Glutamatergic neuron (in vitro differentiated cells): ENCODE data around the gene CPNE1. TPM values are rescaled to one million over a fixed set of nuclear protein-coding genes. Genes with fewer than 3 reads are reported as not detected.

Source experiments
- DNase-seq: peaks from one replicate; pipeline ENCODE4 v3.0.0; 2022
- H3K27ac Mint-ChIP-seq: one replicate; pipeline ENCODE4 v1.8.0; 2020; ENCODE audit warnings: mild to moderate bottlenecking, mixed read lengths, inconsistent platforms; ENCODE audit not compliant: unreplicated experiment
- H3K27me3 Mint-ChIP-seq: one replicate; pipeline ENCODE4 v1.8.0; 2020; ENCODE audit warnings: mild to moderate bottlenecking, moderate library complexity, mixed read lengths, inconsistent platforms; ENCODE audit not compliant: unreplicated experiment
- H3K36me3 Mint-ChIP-seq: one replicate; pipeline ENCODE4 v1.8.0; 2020; ENCODE audit warnings: mild to moderate bottlenecking, mixed read lengths, inconsistent platforms; ENCODE audit not compliant: unreplicated experiment
- H3K4me1 Mint-ChIP-seq: one replicate; pipeline ENCODE4 v1.8.0; 2020; ENCODE audit warnings: mild to moderate bottlenecking, low read depth, mixed read lengths, inconsistent platforms; ENCODE audit not compliant: unreplicated experiment
- H3K4me3 Mint-ChIP-seq: one replicate; pipeline ENCODE4 v1.8.0; 2020; ENCODE audit warnings: mild to moderate bottlenecking, mixed read lengths, inconsistent platforms; ENCODE audit not compliant: unreplicated experiment
- H3K9me3 Mint-ChIP-seq: one replicate; pipeline ENCODE4 v1.8.0; 2020; ENCODE audit warnings: mild to moderate bottlenecking, moderate library complexity, mixed read lengths, inconsistent platforms; ENCODE audit not compliant: unreplicated experiment
- total RNA-seq: library from RNA; stranded (reverse); fragmentation: NEBNext Ultra II Directional; extraction: Animal tissue kit (Norgen Biotek cat#: 25700); gene quantifications from one replicate; pipeline ENCODE4 v1.2.1, GENCODE V29; 2021; ENCODE audit not compliant: unreplicated experiment
- TF ChIP-seq, protein P1 (sequence below): fragments of 200-600 bp; sonication (generic); IDR thresholded peaks from one replicate; pipeline ENCODE4 v1.5.0; 2021; ENCODE audit not compliant: partially characterized antibody, unreplicated experiment

The CPNE1 gene
- total RNA-seq, 1 donor from 2014 or later = 327 TPM

DNA sequence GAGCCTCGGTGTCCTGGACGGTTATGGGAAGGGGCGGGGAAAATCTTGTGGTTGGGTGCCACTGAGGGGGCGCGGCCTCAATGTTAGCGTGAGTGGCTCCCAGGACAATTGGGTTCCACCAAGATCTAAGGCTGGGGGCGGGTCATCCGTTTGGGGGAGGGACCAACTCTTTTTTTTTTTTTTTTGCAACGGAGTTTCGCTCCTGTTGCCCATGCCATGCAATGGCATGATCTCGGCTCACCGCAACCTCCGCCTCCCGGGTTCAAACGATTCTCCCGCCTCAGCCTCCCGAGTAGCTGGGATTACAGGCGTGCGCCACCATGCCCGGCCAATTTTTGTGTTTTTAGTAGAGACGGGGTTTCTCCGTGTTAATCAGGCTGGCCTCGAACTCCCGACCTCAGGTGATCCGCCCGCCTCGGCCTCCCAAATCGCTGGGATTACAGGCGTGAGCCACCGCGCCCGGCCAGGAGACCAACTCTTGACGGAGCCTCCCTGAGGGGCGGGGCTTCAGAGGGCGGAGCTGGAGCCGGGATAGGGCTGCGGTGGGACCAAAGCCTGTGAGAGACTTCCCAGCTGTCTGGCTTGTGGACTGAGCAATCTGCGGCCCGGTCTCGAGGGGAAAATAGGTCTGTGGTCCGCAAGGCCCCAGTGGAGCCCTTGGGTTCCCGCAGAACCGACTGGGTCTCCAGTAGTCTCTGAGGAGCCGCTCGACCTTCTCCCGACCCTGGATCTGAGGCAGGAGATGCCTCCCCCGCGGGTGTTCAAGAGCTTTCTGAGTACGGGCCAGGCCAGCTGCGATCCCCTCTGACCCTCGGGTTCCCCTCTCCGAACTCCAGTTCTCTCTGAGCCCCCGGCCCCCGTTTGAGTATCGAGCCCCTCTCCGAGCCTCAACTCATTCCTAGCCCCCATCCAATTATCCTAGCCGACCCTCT lies 48.0 kb downstream of the CPNE1 start:
- Mint-ChIP-seq H3K4me3 (peak overlapping the region; percentile 97), H3K9me3 (peaks cover 8% of the 10 kb centered on the region), H3K4me1 (peaks cover 7% of the 10 kb centered on the region), H3K36me3 (no peaks in the 10 kb centered on the region), H3K27ac (peak overlapping the region; percentile 80), H3K27me3 (peaks cover 11% of the 10 kb centered on the region)
- peak; percentile 83 for DNase-seq
- TF ChIP-seq, protein P1, sequence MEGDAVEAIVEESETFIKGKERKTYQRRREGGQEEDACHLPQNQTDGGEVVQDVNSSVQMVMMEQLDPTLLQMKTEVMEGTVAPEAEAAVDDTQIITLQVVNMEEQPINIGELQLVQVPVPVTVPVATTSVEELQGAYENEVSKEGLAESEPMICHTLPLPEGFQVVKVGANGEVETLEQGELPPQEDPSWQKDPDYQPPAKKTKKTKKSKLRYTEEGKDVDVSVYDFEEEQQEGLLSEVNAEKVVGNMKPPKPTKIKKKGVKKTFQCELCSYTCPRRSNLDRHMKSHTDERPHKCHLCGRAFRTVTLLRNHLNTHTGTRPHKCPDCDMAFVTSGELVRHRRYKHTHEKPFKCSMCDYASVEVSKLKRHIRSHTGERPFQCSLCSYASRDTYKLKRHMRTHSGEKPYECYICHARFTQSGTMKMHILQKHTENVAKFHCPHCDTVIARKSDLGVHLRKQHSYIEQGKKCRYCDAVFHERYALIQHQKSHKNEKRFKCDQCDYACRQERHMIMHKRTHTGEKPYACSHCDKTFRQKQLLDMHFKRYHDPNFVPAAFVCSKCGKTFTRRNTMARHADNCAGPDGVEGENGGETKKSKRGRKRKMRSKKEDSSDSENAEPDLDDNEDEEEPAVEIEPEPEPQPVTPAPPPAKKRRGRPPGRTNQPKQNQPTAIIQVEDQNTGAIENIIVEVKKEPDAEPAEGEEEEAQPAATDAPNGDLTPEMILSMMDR = no peak

- TF ChIP-seq, protein P1 = no peak
- Mint-ChIP-seq H3K4me3 (peak within 1 kb of the TSS; percentile 97), H3K27ac (peak within 1 kb of the TSS; percentile 90), H3K27me3 (peaks cover 11% of the 10 kb centered on the region), H3K4me1 (peaks cover 7% of the 10 kb centered on the region), H3K9me3 (peaks cover 8% of the 10 kb centered on the region), H3K36me3 (no peaks in the 10 kb centered on the region)
- peak; percentile 100 for DNase-seq
Observed at GRCh38 chr20:35615667-35616464, 48.8 kb downstream of the CPNE1 start, which contains the start of gene SPAG4. Gene SPAG4 (plus strand): TSS chr20:35615829. CDS start chr20:35616004, 175 bp downstream.

- no peaks in the 10 kb centered on the region for H3K4me1 Mint-ChIP-seq
- no peak overlapping the region for H3K27ac Mint-ChIP-seq
- peaks cover 1% of the 10 kb centered on the region for H3K9me3 Mint-ChIP-seq
- DNase-seq = no peak
- H3K4me3 Mint-ChIP-seq = no peak overlapping the region
- H3K36me3 Mint-ChIP-seq = no peaks in the 10 kb centered on the region
- peaks cover 7% of the 10 kb centered on the region for H3K27me3 Mint-ChIP-seq
- TF ChIP-seq, protein P1 = no peak
Observed at GRCh38 chr20:35611482-35611881, 53.2 kb downstream of the CPNE1 start.

- no peak overlapping the region for H3K4me3 Mint-ChIP-seq
- H3K36me3 Mint-ChIP-seq = no peaks in the 10 kb centered on the region
- DNase-seq = no peak
- H3K27me3 Mint-ChIP-seq = peaks cover 7% of the 10 kb centered on the region
- TF ChIP-seq, protein P1 = no peak
- H3K9me3 Mint-ChIP-seq = peaks cover 1% of the 10 kb centered on the region
- no peak overlapping the region for H3K27ac Mint-ChIP-seq
- H3K4me1 Mint-ChIP-seq = no peaks in the 10 kb centered on the region
Observed at GRCh38 chr20:35610833-35611427, 53.8 kb downstream of the CPNE1 start.
